Measurements from ENCODE around the gene CYP26B1.

- TF ChIP-seq CTCF (IDR thresholded peaks at IDR 0.05; ENCODE audit: control extremely low read depth in 1 of 3, insufficient read depth in 1 of 3, low read depth in 1 of 3, low read length in 3 of 3) (no peak), RXRA (IDR thresholded peaks at IDR 0.05; ENCODE audit: insufficient read depth, low read depth, low read length) (no peak), RFX5 (IDR thresholded peaks at IDR 0.05; ENCODE audit: borderline replicate concordance, low read depth, low read length) (no peak)
Observed at GRCh38 chr2:72145658-72146329, 1.9 kb downstream of the CYP26B1 start.

Measured in H1 (cell line).